Gastroesophageal sphincter (tissue), 4 donors: Measurements from ENCODE around the gene VPS8. TPM values are rescaled to one million over a fixed set of nuclear protein-coding genes. Genes with fewer than 3 reads are reported as not detected.

ENCODE experiments used
- ATAC-seq: fragments of 150-250 bp; one replicate; pipeline ENCODE4 v1.9.1; 2016; ENCODE audit warnings: mild to moderate bottlenecking, moderate library complexity
- H3K27ac ChIP-seq, 4 donors: fragments of 200-600 bp; sonication (generic) in 3 of 4; 1 replicate in 3 of 4; 2 replicates in 1 of 4; pipeline ENCODE4 v1.5.1; 2016 to 2019
- H3K27me3 ChIP-seq: fragments of 200-600 bp; sonication (generic); one replicate; pipeline ENCODE4 v1.5.1; 2019
- H3K36me3 ChIP-seq, 2 donors: fragments of 200-600 bp; sonication (generic); one replicate each; pipeline ENCODE4 v1.5.1; 2019; ENCODE audit warnings: control low read depth in 1 of 2
- H3K4me1 ChIP-seq, 3 donors: fragments of 200-600 bp; sonication (generic); 1 replicate in 2 of 3; 2 replicates in 1 of 3; pipeline ENCODE4 v1.5.1; 2016 to 2019; ENCODE audit warnings: control low read depth in 2 of 3
- H3K4me3 ChIP-seq, 2 donors: fragments of 200-600 bp; sonication (generic); one replicate each; pipeline ENCODE4 v1.5.1; 2019; ENCODE audit warnings: mild to moderate bottlenecking in 1 of 2, moderate library complexity in 1 of 2
- H3K9me3 ChIP-seq, 3 donors: fragments of 200-600 bp; sonication (generic); one replicate each; pipeline ENCODE4 v1.5.1; 2017 to 2019; ENCODE audit warnings: control low read depth in 2 of 3
- CTCF ChIP-seq, 4 experiments: fragments of 200-600 bp in 2 of 4; fragments of 450-650 bp in 2 of 4; sonication (generic) in 1 of 4; IDR thresholded peaks; one replicate each; pipeline ENCODE4 v1.5.1; 2017 to 2019; ENCODE audit warnings: antibody characterized with exemption in 4 of 4, mild to moderate bottlenecking in 2 of 4, moderate library complexity in 2 of 4
- EP300 ChIP-seq: sonication (generic); formaldehyde crosslinking; IDR thresholded peaks from one replicate; pipeline ENCODE4 v1.6.1; 2017; ENCODE audit warnings: antibody characterized with exemption, mild to moderate bottlenecking
- POLR2A ChIP-seq, 2 donors: fragments of 450-650 bp; IDR thresholded peaks; one replicate each; pipeline ENCODE4 v1.6.1; 2017; ENCODE audit warnings: antibody characterized with exemption in 2 of 2, mild to moderate bottlenecking in 2 of 2, moderate library complexity in 1 of 2
- POLR2AphosphoS5 ChIP-seq: sonication (generic); formaldehyde crosslinking; IDR thresholded peaks from one replicate; pipeline ENCODE4 v1.6.1; 2017; ENCODE audit warnings: antibody characterized with exemption
- WGBS, 2 donors: methylation state at CpG; one replicate each; pipeline ENCODE4 v1.1.5; 2018; ENCODE audit warnings: low coverage in 1 of 2; 5-methylcytosine and 5-hydroxymethylcytosine counted together
- total RNA-seq, 4 donors: library from RNA; depleted of rRNA; stranded (reverse); fragments of >200 nt; gene quantifications; one replicate each; pipeline ENCODE4 v1.1.0, GENCODE V29; 2016

VPS8 gene
- total RNA-seq, 4 donors from 2014 or later = 27.1 to 72.5 (median 40.8) TPM

- ATAC-seq = no peak
- Histone ChIP-seq H3K4me3 (no peak overlapping the region), H3K36me3 (no peaks in the 10 kb centered on the region), H3K9me3 (no peaks in the 10 kb centered on the region), H3K27ac (no peak overlapping the region), H3K27me3 (peaks cover 11% of the 10 kb centered on the region), H3K4me1 (peaks cover 0 to 4% (median 0%) of the 10 kb centered on the region in 3 donors)
- TF ChIP-seq CTCF (IDR thresholded peaks at IDR 0.05) (no peak), POLR2AphosphoS5 (no peak), EP300 (no peak)
- WGBS, 2 donors = 33 to 77% methylated on average over 1 to 8 of the region's 20 CpGs
Observed at GRCh38 chr3:184771301-184772127, 40.5 kb upstream of the VPS8 start.

DNA sequence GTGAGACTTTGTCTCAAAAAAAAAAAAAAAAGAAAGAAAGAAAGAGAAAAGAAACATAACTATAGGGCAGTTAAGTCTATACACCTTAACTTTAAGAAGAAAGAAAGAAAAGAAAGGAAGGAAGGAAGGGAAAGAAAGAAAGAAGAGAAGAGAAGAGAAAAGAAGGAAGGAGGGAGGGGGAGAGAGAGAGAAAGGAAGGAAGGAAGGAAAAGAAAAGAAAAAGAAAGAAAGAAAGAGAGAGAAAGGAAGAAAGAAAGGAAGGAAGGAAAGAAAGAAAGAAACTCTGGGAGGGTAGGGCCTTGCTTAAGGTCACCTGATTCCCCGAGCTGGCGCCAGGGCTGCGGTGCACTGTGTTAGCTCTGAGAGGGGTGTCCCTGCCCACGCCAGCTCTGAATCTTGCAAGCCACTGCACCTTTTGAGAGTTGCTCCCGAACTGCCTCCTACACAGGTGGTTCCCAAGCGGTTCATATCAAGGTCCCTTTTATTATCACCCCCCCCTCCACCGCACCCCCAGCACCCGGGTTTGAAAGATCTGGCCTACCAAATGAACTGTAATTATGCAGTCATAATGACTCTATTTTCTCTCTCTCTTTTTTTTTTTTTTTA, 39.2 kb upstream of the VPS8 start:
- TF ChIP-seq CTCF (IDR thresholded peaks at IDR 0.05) (no peak), POLR2AphosphoS5 (no peak), POLR2A (IDR thresholded peaks at IDR 0.05) (no peak), EP300 (no peak)
- no peak overlapping the region for H3K4me3 ChIP-seq
- peaks cover 7% of the 10 kb centered on the region for H3K27me3 ChIP-seq
- no peak for ATAC-seq
- peak overlapping the region in 1 of 4 donors; percentile 73 for H3K27ac ChIP-seq
- peaks cover 0 to 10% (median 0%) of the 10 kb centered on the region in 3 donors for H3K4me1 ChIP-seq
- 81 to 93% methylated on average over 3 to 8 of the region's 8 CpGs for WGBS, 2 donors
- H3K9me3 ChIP-seq = no peaks in the 10 kb centered on the region
- H3K36me3 ChIP-seq = no peaks in the 10 kb centered on the region

DNA sequence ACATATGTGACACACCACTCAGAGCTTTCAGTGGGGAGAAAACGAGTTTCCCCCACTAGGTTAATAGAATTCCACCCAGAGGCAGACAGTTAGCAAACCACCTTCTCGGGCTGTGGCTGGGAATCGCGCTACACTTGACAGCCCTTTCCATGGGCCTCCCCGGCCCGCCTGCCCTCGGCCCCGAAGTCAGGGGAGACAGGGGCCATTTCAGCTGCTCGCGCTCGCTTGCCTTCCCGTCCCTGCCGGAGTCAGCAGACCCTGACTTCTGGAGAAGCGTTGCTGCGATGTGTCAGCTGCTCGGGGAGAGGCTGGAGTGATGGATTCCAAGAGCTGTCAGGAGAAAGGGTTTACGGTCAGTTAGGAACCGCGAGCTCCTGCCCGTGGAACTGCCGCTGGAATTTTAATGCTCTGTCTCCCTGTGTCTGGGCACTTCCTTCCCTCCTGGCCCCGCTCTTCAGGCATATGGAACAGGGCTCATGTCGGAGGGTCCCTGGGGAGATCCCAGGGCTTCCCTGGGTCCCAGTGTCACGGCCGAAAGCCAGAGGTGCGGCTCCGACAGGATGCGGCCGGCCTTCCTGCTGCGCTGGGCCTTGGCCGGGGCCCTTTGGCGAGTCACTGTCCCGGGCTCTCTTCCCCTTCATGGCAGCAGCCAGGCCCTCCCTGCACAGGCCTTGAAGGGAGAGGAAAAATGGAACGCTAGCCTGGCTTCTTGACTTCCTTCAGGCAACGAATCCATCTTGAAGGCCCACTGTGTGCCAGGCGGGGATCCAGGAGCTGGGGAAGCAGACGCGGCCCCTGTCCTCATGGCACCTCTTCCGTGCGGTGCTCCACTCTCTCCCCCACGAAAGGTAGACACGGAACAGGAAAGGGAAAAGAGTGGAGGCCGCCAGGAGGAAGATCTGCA, 38.4 kb upstream of the VPS8 start:
- Histone ChIP-seq H3K27ac (peak overlapping the region in 3 of 4 donors; percentile 69 to 75 (median 73)), H3K4me3 (peak overlapping the region in 1 of 2 donors; percentile 6), H3K9me3 (no peaks in the 10 kb centered on the region), H3K36me3 (no peaks in the 10 kb centered on the region), H3K4me1 (peaks cover 0 to 10% (median 0%) of the 10 kb centered on the region in 3 donors), H3K27me3 (peaks cover 14% of the 10 kb centered on the region)
- WGBS, 2 donors = 58 to 80% methylated on average over 2 to 8 of the region's 43 CpGs
- peak in 1 of 2 donors; percentile 7 for TF ChIP-seq POLR2A (IDR thresholded peaks at IDR 0.05)
- no peak for TF ChIP-seq CTCF (IDR thresholded peaks at IDR 0.05)
- no peak for TF ChIP-seq EP300
- ATAC-seq = peak; percentile 56

DNA sequence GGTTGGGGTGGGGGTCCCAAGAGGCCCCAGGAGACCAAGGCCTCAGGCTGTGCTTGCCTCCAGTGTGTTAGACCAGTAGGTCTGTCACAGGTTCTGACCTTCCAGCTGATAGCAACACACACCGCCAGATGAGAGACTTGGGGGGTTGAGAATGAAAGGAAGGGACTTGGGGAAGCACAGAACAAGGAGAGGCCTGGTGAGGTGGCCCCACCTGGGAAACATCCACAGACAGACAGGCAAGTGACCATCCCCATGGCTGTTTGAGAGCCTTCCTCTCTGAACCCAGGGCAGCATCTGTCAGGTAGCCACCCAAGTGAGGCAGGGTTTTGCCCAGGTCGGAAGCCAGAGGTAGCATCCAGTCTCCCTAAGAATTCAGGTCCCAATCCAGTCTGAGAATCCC, 35.0 kb upstream of the VPS8 start:
- H3K27ac ChIP-seq = no peak overlapping the region
- peaks cover 32% of the 10 kb centered on the region for H3K27me3 ChIP-seq
- H3K9me3 ChIP-seq = no peaks in the 10 kb centered on the region
- H3K4me3 ChIP-seq = no peak overlapping the region
- TF ChIP-seq POLR2A (IDR thresholded peaks at IDR 0.05) (no peak), EP300 (no peak)
- 100% methylated on average over 1 of the region's 2 CpGs; no CpG with 5 or more reads in 1 of the 2 donors for WGBS, 2 donors
- ATAC-seq = no peak
- no peaks in the 10 kb centered on the region for H3K36me3 ChIP-seq
- peaks cover 0 to 6% (median 0%) of the 10 kb centered on the region in 3 donors for H3K4me1 ChIP-seq
